ENCODE data around the gene QKI.

QKI gene

DNA sequence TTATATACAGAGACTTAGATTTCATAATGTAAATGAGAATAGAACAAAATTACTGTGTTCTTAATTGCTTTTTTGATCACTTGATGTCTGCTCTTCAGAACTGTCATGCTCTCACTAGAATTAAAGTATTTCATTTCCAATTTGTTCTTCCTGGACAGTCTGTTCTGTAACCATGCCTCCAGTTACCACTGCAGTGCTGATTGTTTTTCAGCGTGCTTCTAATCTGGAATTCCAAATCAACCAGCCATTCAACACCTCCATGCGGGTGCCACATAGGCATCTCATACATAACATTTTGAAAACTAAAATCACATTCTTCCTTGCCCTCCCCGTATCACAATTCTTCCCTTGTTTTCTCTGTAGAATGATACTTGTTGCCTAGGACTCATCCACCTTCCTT is 132.8 kb downstream of the QKI start:
- in situ Hi-C loops (cut with HindIII; ENCODE audit: low pct_unique_long_range_greater_than_20kb, low sequenced_read_pairs) = no loop called here
- TF ChIP-seq JUND (IDR thresholded peaks at IDR 0.05; ENCODE audit: low read depth) = no peak
- no peak for DNase-seq (ENCODE audit: low read depth in 1 of 2, low spot score in 1 of 2)

DNA sequence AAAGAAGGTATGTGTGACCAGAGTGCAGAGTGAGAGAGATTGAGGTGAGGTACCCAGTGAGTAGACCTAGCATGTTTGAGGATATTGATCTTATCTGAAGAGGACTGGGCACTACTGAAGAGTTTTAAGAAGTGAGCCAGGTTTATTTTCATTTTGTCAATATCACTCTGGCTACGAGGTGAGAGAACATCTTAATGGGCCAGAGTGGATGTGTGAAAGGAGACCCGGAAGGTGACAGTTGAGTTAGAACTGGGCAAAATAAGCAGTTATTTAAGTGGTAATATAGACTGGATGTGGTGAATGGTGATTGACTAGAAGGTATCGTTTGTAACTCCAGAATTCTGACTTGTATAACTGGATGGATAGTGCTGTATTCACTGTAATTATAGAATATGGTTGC is 134.1 kb downstream of the QKI start:
- in situ Hi-C loops (cut with HindIII; ENCODE audit: low pct_unique_long_range_greater_than_20kb, low sequenced_read_pairs) = no loop called here
- no peak for DNase-seq (ENCODE audit: low read depth in 1 of 2, low spot score in 1 of 2)
- no peak for TF ChIP-seq JUND (IDR thresholded peaks at IDR 0.05; ENCODE audit: low read depth)

DNA sequence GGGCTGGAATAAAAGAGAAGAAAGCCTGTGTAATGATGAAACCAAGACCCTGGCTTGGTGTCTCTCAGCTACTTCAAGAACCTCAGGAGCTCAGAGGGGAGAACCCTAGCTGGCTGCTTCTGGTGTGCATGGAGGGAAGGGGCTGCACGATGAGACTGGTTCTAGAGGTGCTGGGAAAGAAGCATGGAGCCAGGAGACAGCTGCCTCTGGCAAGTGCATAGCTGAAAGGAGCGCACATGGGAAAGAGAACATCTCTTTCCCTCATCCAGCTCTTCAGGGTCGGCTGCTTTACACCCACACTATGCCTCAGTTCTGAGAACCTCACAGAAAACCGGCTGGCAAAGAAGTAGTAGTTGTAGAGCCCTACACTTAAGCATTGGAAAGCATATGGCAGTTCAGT is 139.5 kb downstream of the QKI start:
- TF ChIP-seq JUND (IDR thresholded peaks at IDR 0.05; ENCODE audit: low read depth) = no peak
- in situ Hi-C loops (cut with HindIII; ENCODE audit: low pct_unique_long_range_greater_than_20kb, low sequenced_read_pairs) = no loop called here
- DNase-seq (ENCODE audit: low read depth in 1 of 2, low spot score in 1 of 2) = no peak

DNA sequence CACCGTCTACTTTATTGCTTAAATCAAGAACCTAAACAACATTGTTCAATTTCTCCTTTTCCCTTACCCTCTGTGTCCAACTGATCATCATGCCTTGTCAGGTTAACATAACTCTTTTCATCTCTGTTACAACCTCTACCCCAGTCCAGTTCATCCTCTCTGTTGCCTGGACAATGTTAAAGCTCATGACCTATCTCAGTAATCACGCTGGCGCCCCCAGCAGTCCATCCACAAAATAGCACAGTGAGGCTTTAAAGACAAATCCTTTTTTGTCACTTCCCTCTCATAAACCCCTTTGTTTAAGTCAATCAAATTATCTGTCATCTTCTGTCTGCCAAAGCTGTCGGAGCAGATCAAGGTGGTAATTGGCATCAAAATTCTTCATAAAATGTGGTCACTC is 140.1 kb downstream of the QKI start:
- DNase-seq (ENCODE audit: low read depth in 1 of 2, low spot score in 1 of 2) = peak in 1 of 2 experiments; percentile 43
- in situ Hi-C loops (cut with HindIII; ENCODE audit: low pct_unique_long_range_greater_than_20kb, low sequenced_read_pairs) = no loop called here

DNA sequence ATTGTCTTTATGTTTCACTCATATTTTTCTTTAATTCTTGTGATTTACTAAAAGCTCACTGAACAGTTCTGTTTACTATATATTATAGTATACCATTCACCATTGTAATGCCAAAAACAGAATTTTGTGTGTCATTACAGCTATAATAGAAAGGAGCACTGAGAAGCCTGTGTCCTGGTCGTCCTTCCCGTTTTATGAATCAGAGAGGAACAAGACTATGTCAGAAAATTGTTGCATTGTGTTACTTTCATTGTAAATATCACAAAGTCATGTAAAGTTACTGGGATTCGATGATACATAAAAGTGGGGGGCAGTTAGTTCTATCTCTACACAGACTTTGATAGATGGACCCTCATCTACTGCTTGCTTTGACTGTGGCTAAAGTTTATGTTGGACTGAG is 145.1 kb downstream of the QKI start:
- no peak for DNase-seq (ENCODE audit: low read depth in 1 of 2, low spot score in 1 of 2)
- in situ Hi-C loops (cut with HindIII; ENCODE audit: low pct_unique_long_range_greater_than_20kb, low sequenced_read_pairs) = no loop called here
- TF ChIP-seq JUND (IDR thresholded peaks at IDR 0.05; ENCODE audit: low read depth) = no peak

More for the DNA sequence above, 140.1 kb downstream of the QKI start:
- TF ChIP-seq JUND (IDR thresholded peaks at IDR 0.05; ENCODE audit: low read depth) = no peak

DNA sequence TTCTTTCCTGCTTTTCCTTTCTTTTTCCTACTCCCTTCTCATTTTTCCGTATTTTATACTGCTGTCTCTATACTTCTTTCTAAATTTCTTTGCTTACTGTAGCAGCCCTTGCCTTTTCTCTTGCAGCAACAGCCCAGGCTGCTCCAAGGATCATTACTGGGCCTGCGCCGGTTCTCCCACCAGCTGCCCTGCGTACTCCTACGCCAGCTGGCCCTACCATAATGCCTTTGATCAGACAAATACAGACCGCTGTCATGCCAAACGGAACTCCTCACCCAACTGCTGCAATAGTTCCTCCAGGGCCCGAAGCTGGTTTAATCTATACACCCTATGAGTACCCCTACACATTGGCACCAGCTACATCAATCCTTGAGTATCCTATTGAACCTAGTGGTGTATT is 148.8 kb downstream of the QKI start:
- in situ Hi-C loops (cut with HindIII; ENCODE audit: low pct_unique_long_range_greater_than_20kb, low sequenced_read_pairs) = no loop called here
- TF ChIP-seq JUND (IDR thresholded peaks at IDR 0.05; ENCODE audit: low read depth) = no peak
- no peak for DNase-seq (ENCODE audit: low read depth in 1 of 2, low spot score in 1 of 2)

DNA sequence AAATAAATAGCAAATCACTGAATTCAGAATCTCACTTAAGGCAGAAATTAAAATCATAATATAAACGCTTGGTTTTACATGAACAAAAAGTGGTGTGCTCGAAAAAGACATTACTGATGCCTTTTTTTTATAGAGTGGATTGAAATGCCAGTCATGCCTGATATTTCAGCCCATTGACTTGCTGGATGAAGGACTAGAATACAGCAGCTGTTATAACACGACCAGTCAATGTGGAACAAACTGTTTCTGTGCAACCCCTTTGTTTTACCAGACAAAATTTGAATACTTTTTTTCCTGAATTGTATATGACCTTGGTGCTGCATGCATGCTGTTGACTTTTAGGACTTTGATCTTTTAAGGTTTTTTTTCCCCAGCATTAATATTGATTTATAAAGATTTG is 150.0 kb downstream of the QKI start:
- in situ Hi-C loops (cut with HindIII; ENCODE audit: low pct_unique_long_range_greater_than_20kb, low sequenced_read_pairs) = no loop called here
- TF ChIP-seq JUND (IDR thresholded peaks at IDR 0.05; ENCODE audit: low read depth) = no peak
- no peak for DNase-seq (ENCODE audit: low read depth in 1 of 2, low spot score in 1 of 2)

DNA sequence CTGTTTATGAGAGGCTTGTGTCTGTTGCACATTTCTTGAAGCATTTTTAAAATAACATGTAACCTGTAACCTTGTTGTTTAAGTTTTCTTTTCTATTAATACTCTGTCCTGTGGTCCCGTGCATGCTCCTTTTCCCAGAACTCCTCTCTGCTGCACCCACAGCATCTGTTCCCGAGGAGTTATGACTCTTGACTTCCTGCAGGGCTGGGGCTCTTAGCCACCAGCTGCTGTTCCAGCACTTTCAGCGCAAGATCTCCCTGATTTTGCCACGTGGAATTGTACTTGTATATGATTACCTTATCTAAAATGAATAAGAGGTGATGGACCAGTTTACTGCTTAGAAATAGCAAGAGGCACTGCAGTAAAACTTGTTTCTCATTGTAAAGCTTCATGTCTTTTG is 150.6 kb downstream of the QKI start:
- TF ChIP-seq JUND (IDR thresholded peaks at IDR 0.05; ENCODE audit: low read depth) = no peak
- no peak for DNase-seq (ENCODE audit: low read depth in 1 of 2, low spot score in 1 of 2)
- in situ Hi-C loops (cut with HindIII; ENCODE audit: low pct_unique_long_range_greater_than_20kb, low sequenced_read_pairs) = no loop called here

DNA sequence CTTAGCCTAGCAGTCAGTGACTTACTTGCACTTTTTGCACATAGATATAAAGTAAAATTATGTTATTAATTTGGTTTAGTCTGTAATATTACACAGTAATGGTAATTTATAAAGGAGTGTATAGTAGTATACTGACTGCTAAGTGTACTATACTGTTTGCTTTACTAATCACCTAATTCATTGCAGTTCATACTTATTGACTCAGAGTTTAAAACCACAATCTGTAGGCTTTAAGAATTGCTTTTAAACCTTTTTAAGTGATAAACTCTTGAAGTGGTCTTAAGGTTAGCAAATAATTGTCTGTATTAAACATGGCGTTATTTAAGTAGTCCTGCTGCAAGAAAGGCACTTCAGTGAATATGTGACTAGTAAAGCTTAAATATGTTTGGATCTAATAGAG is 151.5 kb downstream of the QKI start:
- no peak for DNase-seq (ENCODE audit: low read depth in 1 of 2, low spot score in 1 of 2)
- in situ Hi-C loops (cut with HindIII; ENCODE audit: low pct_unique_long_range_greater_than_20kb, low sequenced_read_pairs) = no loop called here
- no peak for TF ChIP-seq JUND (IDR thresholded peaks at IDR 0.05; ENCODE audit: low read depth)

DNA sequence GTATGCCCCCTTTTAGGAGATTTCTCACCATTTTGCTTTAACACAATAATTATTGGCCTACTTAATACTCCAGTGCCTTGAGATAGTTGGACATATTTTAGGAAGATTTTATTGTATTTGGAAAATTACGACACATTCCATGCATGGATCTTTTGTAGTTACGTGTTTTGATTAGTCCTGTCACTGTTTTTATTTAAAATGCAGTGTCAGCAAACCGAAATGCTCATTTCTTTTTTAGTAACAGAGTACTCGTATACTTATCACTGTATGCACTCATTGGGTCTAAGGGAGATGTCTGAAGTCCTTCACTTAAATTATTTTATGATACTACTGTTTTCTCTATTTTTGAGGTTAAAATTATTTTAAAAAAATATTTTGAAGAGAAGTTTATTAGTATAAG is 153.8 kb downstream of the QKI start:
- in situ Hi-C loops (cut with HindIII; ENCODE audit: low pct_unique_long_range_greater_than_20kb, low sequenced_read_pairs) = no loop called here
- no peak for TF ChIP-seq JUND (IDR thresholded peaks at IDR 0.05; ENCODE audit: low read depth)
- no peak for DNase-seq (ENCODE audit: low read depth in 1 of 2, low spot score in 1 of 2)

DNA sequence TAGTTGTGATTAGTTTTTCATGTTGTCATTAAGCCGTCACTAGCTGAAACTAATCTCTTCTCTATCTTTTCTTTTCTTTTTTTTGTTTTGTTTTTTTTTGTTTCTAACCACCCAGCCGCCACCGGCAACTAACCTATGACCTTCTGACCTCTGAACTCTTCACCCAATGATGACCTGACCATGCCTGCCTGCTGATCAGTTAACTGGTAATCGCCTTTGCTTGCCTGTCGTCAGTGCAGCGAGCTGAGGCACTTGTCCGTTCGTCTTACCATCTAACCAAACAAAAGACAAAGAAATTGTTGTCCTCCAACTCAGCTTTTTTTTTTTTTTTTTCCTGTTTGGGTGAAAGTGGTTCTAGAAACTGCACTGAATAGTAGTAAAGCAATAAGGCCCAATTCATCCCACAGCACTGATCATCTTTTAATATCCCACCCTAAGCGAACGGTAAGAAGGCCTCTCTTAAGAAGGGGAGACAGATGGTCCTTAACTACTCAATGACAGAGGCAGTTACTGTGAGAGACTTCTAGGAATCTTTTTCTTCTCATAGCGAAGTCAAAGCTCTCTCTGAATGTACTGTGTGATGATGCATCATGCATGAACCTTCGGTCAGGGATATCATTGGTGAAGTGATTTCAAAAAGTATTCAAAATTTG is 156.2 kb downstream of the QKI start:
- in situ Hi-C loops (cut with HindIII; ENCODE audit: low pct_unique_long_range_greater_than_20kb, low sequenced_read_pairs) = no loop called here
- no peak for DNase-seq (ENCODE audit: low read depth in 1 of 2, low spot score in 1 of 2)
- TF ChIP-seq JUND (IDR thresholded peaks at IDR 0.05; ENCODE audit: low read depth) = no peak

DNA sequence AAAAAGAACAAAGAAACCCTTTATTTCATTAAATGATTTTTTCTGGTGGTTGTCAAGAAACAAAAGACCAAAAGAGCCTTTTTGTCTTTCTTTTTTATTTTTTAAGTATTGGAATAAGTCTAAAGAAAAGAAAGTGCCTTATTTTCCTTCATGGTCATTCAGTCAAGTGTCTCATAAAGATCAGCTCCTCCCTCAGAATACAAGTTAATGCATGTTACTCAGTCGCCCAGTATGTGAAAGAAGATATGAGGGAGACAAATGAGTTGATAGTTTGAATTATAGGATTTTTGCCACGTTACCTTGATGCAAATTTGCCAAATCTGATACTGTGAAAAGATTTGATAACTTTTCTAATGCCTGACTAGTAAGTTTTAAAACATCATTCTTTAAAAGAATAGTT is 157.2 kb downstream of the QKI start:
- in situ Hi-C loops (cut with HindIII; ENCODE audit: low pct_unique_long_range_greater_than_20kb, low sequenced_read_pairs) = no loop called here
- no peak for TF ChIP-seq JUND (IDR thresholded peaks at IDR 0.05; ENCODE audit: low read depth)

DNA sequence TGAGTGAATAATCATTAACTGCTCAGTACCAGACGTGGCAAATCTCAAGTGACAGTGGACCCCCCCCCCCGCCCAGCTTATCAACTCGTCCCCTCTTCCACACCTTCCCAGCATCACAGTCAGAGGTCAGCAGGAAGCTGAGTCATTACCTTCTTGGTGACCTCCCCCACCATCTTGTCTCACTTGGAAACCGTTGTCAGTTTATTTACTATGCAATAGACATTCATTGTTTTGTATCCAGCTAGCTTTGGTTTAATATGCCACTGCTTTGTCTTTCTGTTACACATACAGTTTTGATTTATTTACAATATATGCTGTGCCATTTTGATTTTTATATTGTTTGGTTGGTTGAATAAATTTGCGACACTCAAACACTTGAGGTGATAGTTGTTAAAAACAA is 158.1 kb downstream of the QKI start:
- in situ Hi-C loops (cut with HindIII; ENCODE audit: low pct_unique_long_range_greater_than_20kb, low sequenced_read_pairs) = no loop called here

More for the DNA sequence above, 157.2 kb downstream of the QKI start:
- DNase-seq (ENCODE audit: low read depth in 1 of 2, low spot score in 1 of 2) = no peak

DNA sequence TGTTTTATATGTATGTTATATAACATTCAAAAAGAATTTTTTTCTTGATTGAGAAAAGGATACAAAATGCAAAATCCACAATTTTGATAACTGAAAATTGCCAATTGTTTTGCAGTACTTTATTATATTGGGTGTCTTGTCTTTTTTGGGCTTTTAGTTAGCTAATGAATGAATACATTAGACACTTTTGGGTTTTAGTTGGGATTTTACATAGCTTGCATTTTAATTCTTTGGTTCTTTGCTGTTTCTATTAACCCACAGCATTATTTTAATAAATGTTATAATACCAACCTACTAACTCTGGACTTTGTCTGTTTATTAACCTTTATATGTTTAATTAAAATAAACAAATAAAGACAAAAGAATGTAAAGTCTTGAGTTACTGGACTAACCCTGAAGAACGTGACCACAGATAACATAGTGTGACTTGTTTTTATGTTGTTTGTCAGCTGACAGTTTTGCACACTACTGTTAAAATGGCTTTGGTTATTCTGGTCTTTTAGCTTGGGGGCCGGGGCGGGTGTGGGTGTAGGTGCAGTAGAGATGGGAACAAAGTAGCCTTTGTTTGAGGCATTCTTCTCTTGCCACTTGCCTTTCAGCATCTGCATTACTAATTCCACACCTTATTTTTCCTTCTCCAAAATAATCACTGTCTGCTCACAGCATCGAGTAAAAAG is 159.1 kb downstream of the QKI start:
- DNase-seq (ENCODE audit: low read depth in 1 of 2, low spot score in 1 of 2) = no peak
- no peak for TF ChIP-seq JUND (IDR thresholded peaks at IDR 0.05; ENCODE audit: low read depth)
- in situ Hi-C loops (cut with HindIII; ENCODE audit: low pct_unique_long_range_greater_than_20kb, low sequenced_read_pairs) = no loop called here

More for the DNA sequence above, 158.1 kb downstream of the QKI start:
- no peak for TF ChIP-seq JUND (IDR thresholded peaks at IDR 0.05; ENCODE audit: low read depth)
- DNase-seq (ENCODE audit: low read depth in 1 of 2, low spot score in 1 of 2) = no peak

Measured in T47D (cell line).